ENCODE measurements around the gene PCYT2.
A peak's percentile ranks its signal among the peaks of the same experiment; 100 is the strongest.

PCYT2 gene

DNA sequence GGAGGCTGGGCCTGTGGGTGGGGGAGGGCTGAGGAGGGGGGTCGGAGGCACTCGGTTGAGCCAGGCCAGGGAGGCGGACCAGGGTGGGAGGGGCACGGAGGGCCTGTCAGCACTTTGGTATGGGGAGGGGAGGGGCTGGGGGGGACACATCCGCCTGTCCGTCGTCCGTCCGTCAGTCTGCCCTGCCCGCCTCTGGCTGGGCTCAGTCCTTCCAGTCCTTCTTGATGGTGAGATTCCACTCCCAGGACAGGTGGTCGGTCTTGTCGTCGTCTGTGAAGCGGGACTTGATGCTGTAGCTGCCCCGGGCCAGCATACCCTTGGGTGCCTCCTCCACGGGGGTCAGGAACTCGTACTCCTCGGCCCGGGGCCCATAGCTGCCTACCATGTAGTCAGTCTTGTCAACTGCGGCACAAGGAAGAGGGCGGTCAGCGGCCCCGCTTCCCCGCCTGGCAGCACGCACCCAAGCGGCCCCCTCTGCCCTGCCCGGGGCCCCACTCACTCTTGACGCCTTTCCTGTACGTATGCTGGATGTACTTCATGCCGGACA lies 42.5 kb downstream of the PCYT2 start:
- Histone ChIP-seq H3K4me3 (ENCODE audit: low read depth in 1 of 2, low read length in 1 of 2) (no peak overlapping the region), H3K27me3 (no peaks in the 10 kb centered on the region), H3K27ac (peak overlapping the region; percentile 96), H3K36me3 (peaks cover 34% of the 10 kb centered on the region), H3K4me1 (ENCODE audit: control insufficient read depth in 1 of 2, insufficient read depth in 1 of 2, low read depth in 1 of 2, low read length in 1 of 2) (peaks cover 42 to 63% of the 10 kb centered on the region in 2 experiments), H3K9me3 (no peaks in the 10 kb centered on the region)
- TF ChIP-seq, protein P1, sequence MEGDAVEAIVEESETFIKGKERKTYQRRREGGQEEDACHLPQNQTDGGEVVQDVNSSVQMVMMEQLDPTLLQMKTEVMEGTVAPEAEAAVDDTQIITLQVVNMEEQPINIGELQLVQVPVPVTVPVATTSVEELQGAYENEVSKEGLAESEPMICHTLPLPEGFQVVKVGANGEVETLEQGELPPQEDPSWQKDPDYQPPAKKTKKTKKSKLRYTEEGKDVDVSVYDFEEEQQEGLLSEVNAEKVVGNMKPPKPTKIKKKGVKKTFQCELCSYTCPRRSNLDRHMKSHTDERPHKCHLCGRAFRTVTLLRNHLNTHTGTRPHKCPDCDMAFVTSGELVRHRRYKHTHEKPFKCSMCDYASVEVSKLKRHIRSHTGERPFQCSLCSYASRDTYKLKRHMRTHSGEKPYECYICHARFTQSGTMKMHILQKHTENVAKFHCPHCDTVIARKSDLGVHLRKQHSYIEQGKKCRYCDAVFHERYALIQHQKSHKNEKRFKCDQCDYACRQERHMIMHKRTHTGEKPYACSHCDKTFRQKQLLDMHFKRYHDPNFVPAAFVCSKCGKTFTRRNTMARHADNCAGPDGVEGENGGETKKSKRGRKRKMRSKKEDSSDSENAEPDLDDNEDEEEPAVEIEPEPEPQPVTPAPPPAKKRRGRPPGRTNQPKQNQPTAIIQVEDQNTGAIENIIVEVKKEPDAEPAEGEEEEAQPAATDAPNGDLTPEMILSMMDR (IDR thresholded peaks at IDR 0.05), result no peak

DNA sequence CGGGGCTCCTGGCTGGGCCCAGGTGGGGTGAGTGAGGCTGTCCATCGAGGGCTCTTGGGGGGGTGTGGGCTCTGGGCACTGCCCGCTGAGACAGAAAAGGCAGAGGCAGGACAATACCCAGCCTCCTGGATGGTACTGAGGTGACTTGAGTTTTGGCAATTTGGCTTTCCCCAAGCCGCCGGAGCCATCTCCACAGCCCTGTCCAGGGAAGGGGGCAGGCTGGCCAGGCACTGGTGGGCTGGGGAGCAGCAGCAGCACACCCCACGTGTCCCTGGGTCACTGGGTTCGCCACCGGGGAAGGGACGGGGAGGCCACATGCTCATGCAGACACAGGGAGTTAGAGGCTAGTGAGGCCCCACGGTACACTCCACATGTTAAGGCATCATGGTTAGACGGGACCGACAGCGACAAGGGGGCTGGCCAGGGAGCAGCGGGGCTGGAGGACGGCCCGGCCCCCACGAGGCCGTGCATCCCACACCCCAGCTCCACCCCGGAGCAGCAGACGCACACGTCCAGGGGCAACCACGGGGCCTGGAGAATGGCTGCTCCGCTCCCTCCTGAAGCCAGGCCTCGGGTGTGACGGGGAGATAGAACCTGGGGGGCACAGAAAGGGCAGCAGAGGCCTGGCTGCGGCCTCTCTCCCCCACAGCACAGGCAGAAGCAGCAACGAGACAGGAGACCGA lies 43.1 kb downstream of the PCYT2 start:
- TF ChIP-seq, protein P1 (IDR thresholded peaks at IDR 0.05), result no peak
- Histone ChIP-seq H3K4me1 (ENCODE audit: control insufficient read depth in 1 of 2, insufficient read depth in 1 of 2, low read depth in 1 of 2, low read length in 1 of 2) (peaks cover 48 to 70% of the 10 kb centered on the region in 2 experiments), H3K9me3 (no peaks in the 10 kb centered on the region), H3K4me3 (ENCODE audit: low read depth in 1 of 2, low read length in 1 of 2) (no peak overlapping the region), H3K36me3 (peaks cover 34% of the 10 kb centered on the region), H3K27ac (peak overlapping the region; percentile 96), H3K27me3 (no peaks in the 10 kb centered on the region)

DNA sequence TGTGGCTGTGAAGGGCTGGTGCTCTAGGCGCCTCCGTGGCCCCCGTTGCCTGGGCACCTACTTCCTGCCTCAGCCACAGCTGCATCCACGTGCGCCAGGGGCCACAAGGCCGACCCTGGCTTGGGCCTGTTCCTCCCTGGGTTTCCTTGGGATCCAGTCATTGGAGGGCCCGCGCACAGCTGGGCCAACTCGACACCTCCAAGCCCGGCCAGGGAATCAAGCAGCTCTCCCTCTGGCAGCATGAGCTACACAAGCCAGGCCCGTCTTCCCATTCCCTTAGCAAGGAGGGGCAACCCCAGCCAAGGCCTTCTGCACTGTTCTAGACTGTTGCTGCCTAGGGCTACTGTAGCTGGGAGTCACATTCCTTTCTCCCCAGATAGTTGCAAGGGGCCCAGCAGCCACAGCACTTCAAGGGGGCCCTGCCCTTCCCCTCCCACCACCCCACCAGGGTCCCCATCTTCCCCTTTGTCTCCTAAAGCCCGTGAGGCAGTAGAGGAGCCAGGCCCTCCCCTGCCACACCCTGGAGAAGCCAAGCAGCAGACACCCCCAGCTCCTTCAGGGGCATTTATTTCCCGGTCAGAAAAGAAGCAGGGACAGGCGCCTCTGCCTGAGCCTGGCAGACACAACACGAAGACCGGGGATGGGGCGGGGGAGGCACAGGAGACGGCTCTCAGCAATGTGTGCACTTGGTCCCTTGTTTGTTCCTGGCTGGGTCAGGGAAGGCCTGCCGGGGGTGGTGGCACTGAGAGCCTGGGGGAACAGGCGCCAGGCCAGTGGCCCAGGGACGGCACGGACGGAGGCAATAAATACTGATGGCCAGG lies 43.8 kb downstream of the PCYT2 start:
- H3K36me3 ChIP-seq, result peaks cover 34% of the 10 kb centered on the region
- H3K4me3 ChIP-seq (ENCODE audit: low read depth in 1 of 2, low read length in 1 of 2), result no peak overlapping the region
- TF ChIP-seq, protein P1 (IDR thresholded peaks at IDR 0.05), result no peak
- H3K27ac ChIP-seq, result peak overlapping the region; percentile 96
- peaks cover 55 to 77% of the 10 kb centered on the region in 2 experiments for H3K4me1 ChIP-seq (ENCODE audit: control insufficient read depth in 1 of 2, insufficient read depth in 1 of 2, low read depth in 1 of 2, low read length in 1 of 2)
- no peaks in the 10 kb centered on the region for H3K9me3 ChIP-seq
- H3K27me3 ChIP-seq, result no peaks in the 10 kb centered on the region

DNA sequence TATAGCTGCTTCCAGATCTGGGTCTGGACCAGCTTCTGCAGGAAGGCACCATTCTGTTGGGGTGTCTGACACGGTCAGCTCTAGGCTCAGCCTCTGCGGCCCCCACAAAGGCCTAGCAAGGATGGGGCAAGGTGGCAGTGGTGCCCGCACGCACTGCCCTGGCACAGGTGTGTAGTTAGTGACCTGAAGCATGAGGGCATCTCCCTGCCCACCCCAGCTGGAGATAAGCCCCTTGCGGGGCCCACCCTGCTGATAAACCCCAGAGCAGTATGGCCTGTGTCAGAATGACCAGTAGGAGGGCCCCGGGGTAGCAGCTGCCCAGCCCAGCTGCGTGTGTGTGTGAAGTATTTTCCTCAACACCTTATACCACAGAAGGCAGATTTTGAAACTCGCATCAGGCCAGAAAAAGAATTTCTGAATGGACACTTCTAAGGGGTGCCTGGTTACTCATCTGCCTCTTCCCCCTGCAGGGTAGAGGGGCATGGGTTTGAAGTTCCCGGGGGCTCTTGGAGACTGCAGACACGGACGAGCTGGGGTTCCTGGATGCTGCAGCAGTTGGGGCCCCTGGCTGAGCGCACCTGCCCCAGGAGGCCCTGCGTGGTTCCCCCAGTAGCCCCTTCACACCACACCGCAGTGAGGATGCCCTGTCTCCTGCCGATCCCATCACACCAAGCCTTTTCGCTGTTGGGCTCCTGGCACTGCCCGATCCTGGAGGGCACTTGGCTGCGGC lies 44.6 kb downstream of the PCYT2 start:
- peaks cover 56 to 78% of the 10 kb centered on the region in 2 experiments for H3K4me1 ChIP-seq (ENCODE audit: control insufficient read depth in 1 of 2, insufficient read depth in 1 of 2, low read depth in 1 of 2, low read length in 1 of 2)
- H3K27ac ChIP-seq, result peak overlapping the region; percentile 96
- TF ChIP-seq, protein P1 (IDR thresholded peaks at IDR 0.05), result no peak
- no peak overlapping the region for H3K4me3 ChIP-seq (ENCODE audit: low read depth in 1 of 2, low read length in 1 of 2)
- peaks cover 34% of the 10 kb centered on the region for H3K36me3 ChIP-seq
- no peaks in the 10 kb centered on the region for H3K27me3 ChIP-seq
- no peaks in the 10 kb centered on the region for H3K9me3 ChIP-seq

DNA sequence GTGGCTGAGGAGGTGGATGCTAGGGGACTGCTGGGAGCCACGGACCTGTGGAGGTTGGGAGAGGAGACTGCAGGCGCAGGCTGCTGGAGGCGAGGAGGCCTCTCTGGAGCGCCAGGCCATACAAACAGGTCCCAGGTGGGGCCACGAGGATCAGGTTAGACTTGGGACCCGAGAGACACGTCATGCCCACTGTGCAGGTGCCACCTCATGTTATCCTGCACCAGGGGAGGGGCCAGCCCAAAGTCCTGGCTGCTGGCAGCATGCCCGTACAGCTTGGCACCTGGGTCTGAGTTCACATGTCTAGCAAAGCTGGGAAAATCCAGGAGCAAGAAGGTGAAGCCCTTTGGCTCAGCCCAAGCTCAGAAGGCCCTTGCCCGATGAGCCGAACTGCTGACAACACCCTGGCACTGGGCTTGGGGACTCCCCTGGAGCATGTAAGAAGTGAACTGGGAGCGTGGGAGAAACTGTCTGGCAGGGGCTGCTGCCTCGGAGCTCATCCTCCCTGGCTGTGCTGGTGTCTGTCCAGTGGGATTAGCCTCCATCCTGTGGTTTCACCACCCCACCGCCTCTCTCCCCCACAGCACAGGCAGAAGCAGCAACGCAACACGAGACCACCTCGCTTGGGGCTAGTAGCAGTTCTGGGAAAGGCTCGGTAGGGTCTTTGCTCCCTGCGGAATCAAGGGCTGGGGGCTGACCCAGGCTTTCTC lies 45.3 kb downstream of the PCYT2 start:
- Histone ChIP-seq H3K27me3 (no peaks in the 10 kb centered on the region), H3K9me3 (no peaks in the 10 kb centered on the region), H3K4me3 (ENCODE audit: low read depth in 1 of 2, low read length in 1 of 2) (no peak overlapping the region), H3K27ac (peak overlapping the region; percentile 96), H3K36me3 (peaks cover 34% of the 10 kb centered on the region), H3K4me1 (ENCODE audit: control insufficient read depth in 1 of 2, insufficient read depth in 1 of 2, low read depth in 1 of 2, low read length in 1 of 2) (peaks cover 59 to 82% of the 10 kb centered on the region in 2 experiments)
- TF ChIP-seq, protein P1 (IDR thresholded peaks at IDR 0.05), result no peak
